Smooth muscle cell (in vitro differentiated cells): ENCODE results near the gene SRBD1. TPM values are rescaled to one million over a fixed set of nuclear protein-coding genes. Genes with fewer than 3 reads are reported as not detected.

Experiments used
- DNase-seq: peaks from one replicate; lab custom pipeline; 2025; ENCODE audit not compliant: unreplicated experiment; lab: John Stamatoyannopoulos, UW
- H2AFZ ChIP-seq: fragments of 200-600 bp; sonication (generic); 2 replicates; pipeline ENCODE4 v1.6.0; 2016; ENCODE audit warnings: antibody characterized with exemption, low read depth, mild to moderate bottlenecking
- H3F3A ChIP-seq: fragments of 200-600 bp; sonication (generic); 2 replicates; pipeline ENCODE4 v1.6.0; 2017; ENCODE audit warnings: antibody characterized with exemption, low read depth
- H3K27ac ChIP-seq: fragments of 200-600 bp; sonication (generic); 2 replicates; pipeline ENCODE4 v1.5.1; 2016; ENCODE audit warnings: low read depth, mild to moderate bottlenecking
- H3K27me3 ChIP-seq: fragments of 200-600 bp; sonication (generic); 2 replicates; pipeline ENCODE4 v1.6.1; 2016; ENCODE audit warnings: low read depth, mild to moderate bottlenecking
- H3K36me3 ChIP-seq: fragments of 200-600 bp; sonication (generic); 2 replicates; pipeline ENCODE4 v1.5.1; 2016; ENCODE audit warnings: low read depth
- H3K4me1 ChIP-seq: fragments of 200-600 bp; sonication (generic); 2 replicates; pipeline ENCODE4 v1.5.1; 2016; ENCODE audit warnings: low read depth
- H3K4me2 ChIP-seq: fragments of 200-600 bp; sonication (generic); 2 replicates; pipeline ENCODE4 v1.6.0; 2016; ENCODE audit warnings: mild to moderate bottlenecking
- H3K4me3 ChIP-seq: fragments of 200-600 bp; sonication (generic); 2 replicates; pipeline ENCODE4 v1.5.1; 2016; ENCODE audit warnings: mild to moderate bottlenecking
- H3K79me2 ChIP-seq: fragments of 200-600 bp; sonication (generic); 2 replicates; pipeline ENCODE4 v1.6.0; 2016; ENCODE audit warnings: low read depth, mild to moderate bottlenecking
- H3K9ac ChIP-seq: fragments of 200-600 bp; sonication (generic); 2 replicates; pipeline ENCODE4 v1.6.0; 2016; ENCODE audit warnings: low read depth
- H3K9me3 ChIP-seq: fragments of 200-600 bp; sonication (generic); replicated peaks from 2 replicates; pipeline ENCODE4 v1.5.1; 2016; ENCODE audit warnings: low read depth
- H4K20me1 ChIP-seq: fragments of 200-600 bp; sonication (generic); 2 replicates; pipeline ENCODE4 v1.6.0; 2016; ENCODE audit warnings: low read depth
- WGBS: methylation state at CpG from one replicate; pipeline ENCODE4 v1.1.7; 2016; ENCODE audit warnings: low lambda C conversion rate; 5-methylcytosine and 5-hydroxymethylcytosine counted together
- polyA plus RNA-seq: library from polyadenylated mRNA; unstranded; fragments of >200 nt; fragmentation: Nextera tagmentation; extraction: Ambion mirVana; gene quantifications from 2 replicates; pipeline ENCODE4 v1.2.1, GENCODE V29; 2016
- total RNA-seq: library from RNA; depleted of rRNA; stranded (reverse); fragments of >200 nt; gene quantifications from 2 replicates; pipeline ENCODE4 v1.2.3, GENCODE V29; 2014
- TF ChIP-seq, protein P1 (sequence below): fragments of 200-600 bp; sonication (generic); IDR thresholded peaks from 2 replicates; pipeline ENCODE4 v1.5.1; 2017; ENCODE audit warnings: borderline replicate concordance, mild to moderate bottlenecking, antibody characterized with exemption; ENCODE audit not compliant: insufficient read depth, poor library complexity, severe bottlenecking

Gene SRBD1
- total and polyA plus RNA-seq, 2 experiments from 2014 or later = 11.1 to 22.5 TPM

DNA sequence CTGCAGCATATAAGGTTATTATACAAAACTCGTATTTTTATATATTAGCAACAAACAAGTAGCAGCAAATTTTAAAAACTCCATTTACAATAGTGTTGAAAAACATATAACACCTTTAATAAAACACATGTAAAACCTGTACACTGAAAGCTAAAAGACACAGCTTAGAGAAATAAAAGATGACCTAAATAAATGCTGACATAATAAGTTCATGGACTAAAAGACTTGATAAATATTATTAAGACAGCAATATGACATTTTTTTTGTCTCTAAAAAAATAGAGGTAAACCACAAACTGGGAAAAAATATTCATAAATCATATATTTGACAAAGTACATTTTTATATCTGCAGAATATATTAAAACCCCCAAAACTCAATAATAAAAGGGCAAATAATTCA, 201.4 kb downstream of the SRBD1 start:
- no peaks in the 10 kb centered on the region for H3K9me3 ChIP-seq
- H3K9ac ChIP-seq = no peak overlapping the region
- WGBS = 100% methylated on average over 1 of the region's 1 CpG
- H3K4me1 ChIP-seq = peaks cover 5% of the 10 kb centered on the region
- H3K4me3 ChIP-seq = no peak overlapping the region
- H3K36me3 ChIP-seq = no peaks in the 10 kb centered on the region
- no peaks in the 10 kb centered on the region for H3K27me3 ChIP-seq
- H3K27ac ChIP-seq = no peak overlapping the region
- no peaks in the 10 kb centered on the region for H3F3A ChIP-seq
- H2AFZ ChIP-seq = no peak overlapping the region
- no peak for DNase-seq
- no peaks in the 10 kb centered on the region for H3K79me2 ChIP-seq
- TF ChIP-seq, protein P1, sequence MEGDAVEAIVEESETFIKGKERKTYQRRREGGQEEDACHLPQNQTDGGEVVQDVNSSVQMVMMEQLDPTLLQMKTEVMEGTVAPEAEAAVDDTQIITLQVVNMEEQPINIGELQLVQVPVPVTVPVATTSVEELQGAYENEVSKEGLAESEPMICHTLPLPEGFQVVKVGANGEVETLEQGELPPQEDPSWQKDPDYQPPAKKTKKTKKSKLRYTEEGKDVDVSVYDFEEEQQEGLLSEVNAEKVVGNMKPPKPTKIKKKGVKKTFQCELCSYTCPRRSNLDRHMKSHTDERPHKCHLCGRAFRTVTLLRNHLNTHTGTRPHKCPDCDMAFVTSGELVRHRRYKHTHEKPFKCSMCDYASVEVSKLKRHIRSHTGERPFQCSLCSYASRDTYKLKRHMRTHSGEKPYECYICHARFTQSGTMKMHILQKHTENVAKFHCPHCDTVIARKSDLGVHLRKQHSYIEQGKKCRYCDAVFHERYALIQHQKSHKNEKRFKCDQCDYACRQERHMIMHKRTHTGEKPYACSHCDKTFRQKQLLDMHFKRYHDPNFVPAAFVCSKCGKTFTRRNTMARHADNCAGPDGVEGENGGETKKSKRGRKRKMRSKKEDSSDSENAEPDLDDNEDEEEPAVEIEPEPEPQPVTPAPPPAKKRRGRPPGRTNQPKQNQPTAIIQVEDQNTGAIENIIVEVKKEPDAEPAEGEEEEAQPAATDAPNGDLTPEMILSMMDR = no peak
- H3K4me2 ChIP-seq = no peak overlapping the region
- no peaks in the 10 kb centered on the region for H4K20me1 ChIP-seq

- H3K4me1 ChIP-seq = peaks cover 5% of the 10 kb centered on the region
- DNase-seq = no peak
- no peak overlapping the region for H3K4me2 ChIP-seq
- H4K20me1 ChIP-seq = no peaks in the 10 kb centered on the region
- no peak overlapping the region for H3K27ac ChIP-seq
- H3K9ac ChIP-seq = no peak overlapping the region
- H3K4me3 ChIP-seq = no peak overlapping the region
- no peaks in the 10 kb centered on the region for H3F3A ChIP-seq
- TF ChIP-seq, protein P1 = no peak
- no peaks in the 10 kb centered on the region for H3K79me2 ChIP-seq
- H3K36me3 ChIP-seq = no peaks in the 10 kb centered on the region
- no peak overlapping the region for H2AFZ ChIP-seq
- no peaks in the 10 kb centered on the region for H3K27me3 ChIP-seq
- WGBS = 88% methylated on average over 2 of the region's 2 CpGs
- H3K9me3 ChIP-seq = no peaks in the 10 kb centered on the region
Observed at GRCh38 chr2:45406621-45407020, 204.4 kb downstream of the SRBD1 start.

- no peaks in the 10 kb centered on the region for H3K79me2 ChIP-seq
- no peaks in the 10 kb centered on the region for H3F3A ChIP-seq
- H3K4me1 ChIP-seq = peaks cover 5% of the 10 kb centered on the region
- H3K36me3 ChIP-seq = no peaks in the 10 kb centered on the region
- TF ChIP-seq, protein P1 = no peak
- no peak overlapping the region for H3K4me3 ChIP-seq
- WGBS = 63% methylated on average over 3 of the region's 3 CpGs
- no peak overlapping the region for H3K4me2 ChIP-seq
- H3K27ac ChIP-seq = no peak overlapping the region
- H2AFZ ChIP-seq = no peak overlapping the region
- H3K9me3 ChIP-seq = no peaks in the 10 kb centered on the region
- H3K27me3 ChIP-seq = no peaks in the 10 kb centered on the region
- no peak overlapping the region for H3K9ac ChIP-seq
- no peak for DNase-seq
- H4K20me1 ChIP-seq = no peaks in the 10 kb centered on the region
Observed at GRCh38 chr2:45404807-45405297, 206.2 kb downstream of the SRBD1 start.

DNA sequence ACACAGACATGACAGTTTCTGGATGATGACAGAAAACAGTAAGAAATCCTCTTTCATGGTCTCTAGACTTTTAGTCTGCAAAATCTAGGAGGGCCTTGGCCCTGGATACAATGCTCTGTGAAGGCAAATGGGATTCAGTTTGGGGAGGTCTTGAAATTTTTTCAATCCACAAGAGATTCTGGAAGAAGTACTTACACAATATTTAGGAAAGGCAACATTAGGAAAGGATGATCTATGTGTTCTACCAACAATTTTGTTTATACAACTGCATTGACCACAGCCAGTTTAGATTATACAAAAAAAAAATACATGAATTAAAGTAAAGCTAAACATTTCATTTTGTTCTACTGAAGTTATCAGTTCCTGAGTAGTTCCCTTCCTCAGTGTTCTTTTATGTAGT, 208.0 kb downstream of the SRBD1 start:
- no peaks in the 10 kb centered on the region for H3F3A ChIP-seq
- H3K79me2 ChIP-seq = no peaks in the 10 kb centered on the region
- DNase-seq = no peak

More for the DNA sequence above, 208.0 kb downstream of the SRBD1 start:
- peaks cover 5% of the 10 kb centered on the region for H3K4me1 ChIP-seq
- H2AFZ ChIP-seq = no peak overlapping the region
- H4K20me1 ChIP-seq = no peaks in the 10 kb centered on the region
- TF ChIP-seq, protein P1 = no peak
- no peak overlapping the region for H3K27ac ChIP-seq
- H3K9me3 ChIP-seq = no peaks in the 10 kb centered on the region
- H3K4me3 ChIP-seq = no peak overlapping the region
- no peak overlapping the region for H3K9ac ChIP-seq
- no peaks in the 10 kb centered on the region for H3K36me3 ChIP-seq
- H3K4me2 ChIP-seq = no peak overlapping the region
- H3K27me3 ChIP-seq = no peaks in the 10 kb centered on the region
